Neural cell (in vitro differentiated cells): ENCODE data around the gene CSF2RB. TPM values are rescaled to one million over a fixed set of nuclear protein-coding genes. Genes with fewer than 3 reads are reported as not detected.

Experiments used
- H2AFZ ChIP-seq: fragments of 200-600, 300-800 bp; sonication (generic), shearing (Covaris generic); 2 replicates; pipeline ENCODE4 v1.6.0; 2014; ENCODE audit warnings: low read depth, mild to moderate bottlenecking, antibody characterized with exemption, low read length, moderate library complexity
- H3F3A ChIP-seq: fragments of 200-600 bp; shearing (Covaris generic); 2 replicates; pipeline ENCODE4 v1.6.1; 2016; ENCODE audit warnings: mild to moderate bottlenecking, moderate library complexity, mixed read lengths, antibody characterized with exemption, low read length; ENCODE audit not compliant: insufficient read depth, poor library complexity, severe bottlenecking
- H3K27ac ChIP-seq: fragments of 200-600, 300-800 bp; sonication (generic), shearing (Covaris generic); 2 replicates; pipeline ENCODE4 v1.5.1; 2014; ENCODE audit warnings: mild to moderate bottlenecking, low read length, moderate library complexity
- H3K27me3 ChIP-seq: fragments of 300-800, 200-600 bp; sonication (generic), shearing (Covaris generic); 2 replicates; pipeline ENCODE4 v1.6.0; 2014; ENCODE audit warnings: mild to moderate bottlenecking, low read depth, low read length, moderate library complexity; ENCODE audit not compliant: insufficient read depth
- H3K36me3 ChIP-seq: fragments of 300-800, 200-600 bp; sonication (generic), shearing (Covaris generic); 2 replicates; pipeline ENCODE4 v1.5.1; 2014; ENCODE audit warnings: mild to moderate bottlenecking, antibody characterized with exemption, low read length, moderate library complexity; ENCODE audit not compliant: insufficient read depth
- H3K4me2 ChIP-seq: fragments of 300-800, 200-600 bp; sonication (generic), shearing (Covaris generic); 2 replicates; pipeline ENCODE4 v1.6.0; 2014; ENCODE audit warnings: mild to moderate bottlenecking, low read length
- H3K4me3 ChIP-seq: fragments of 300-800, 200-600 bp; sonication (generic), shearing (Covaris generic); 2 replicates; pipeline ENCODE4 v1.5.1; 2014; ENCODE audit warnings: mild to moderate bottlenecking, low read length, moderate library complexity
- H3K79me2 ChIP-seq: fragments of 200-600 bp; shearing (Covaris generic); replicated peaks from 2 replicates; pipeline ENCODE4 v1.6.0; 2014; ENCODE audit warnings: mild to moderate bottlenecking, low read length, moderate library complexity; ENCODE audit not compliant: insufficient read depth
- H3K9ac ChIP-seq: fragments of 300-800, 200-600 bp; sonication (generic), shearing (Covaris generic); 2 replicates; pipeline ENCODE4 v1.6.1; 2016; ENCODE audit warnings: mild to moderate bottlenecking, low read length, mixed read lengths
- H3K9me2 ChIP-seq: fragments of 200-600 bp; shearing (Covaris generic); 2 replicates; pipeline ENCODE4 v1.6.1; 2016; ENCODE audit warnings: mild to moderate bottlenecking, low read length, mixed read lengths; ENCODE audit not compliant: insufficient read depth
- H3K9me3 ChIP-seq: fragments of 200-600, 300-800 bp; sonication (generic), shearing (Covaris generic); 2 replicates; pipeline ENCODE4 v1.6.1; 2016; ENCODE audit warnings: mild to moderate bottlenecking, mixed run types, low read length, moderate library complexity, mixed read lengths
- H4K20me1 ChIP-seq: fragments of 200-600 bp; shearing (Covaris generic); 2 replicates; pipeline ENCODE4 v1.6.1; 2016; ENCODE audit warnings: mild to moderate bottlenecking, mixed run types; ENCODE audit not compliant: insufficient read depth
- EP300 ChIP-seq: fragments of 450-650 bp; conservative IDR thresholded peaks from 2 replicates; pipeline ENCODE4 v1.6.1; 2014; ENCODE audit warnings: antibody characterized with exemption, mild to moderate bottlenecking, moderate library complexity; ENCODE audit not compliant: poor library complexity, severe bottlenecking
- EZH2 ChIP-seq: fragments of 200-600, 300-800 bp; shearing (Covaris generic), sonication (generic); IDR thresholded peaks from 2 replicates; pipeline ENCODE4 v1.6.1; 2014; ENCODE audit warnings: antibody characterized with exemption, low read length, borderline replicate concordance, mild to moderate bottlenecking; ENCODE audit not compliant: insufficient read depth, poor library complexity, severe bottlenecking
- MXI1 ChIP-seq: fragments of 450-650 bp; conservative IDR thresholded peaks from 2 replicates; pipeline ENCODE4 v1.6.1; 2014; ENCODE audit warnings: antibody characterized with exemption, mild to moderate bottlenecking; ENCODE audit not compliant: poor library complexity, severe bottlenecking
- POLR2AphosphoS5 ChIP-seq: IDR thresholded peaks from 2 replicates; pipeline ENCODE4 v1.6.1; 2012
- RAD21 ChIP-seq: fragments of 450-650 bp; conservative IDR thresholded peaks from 2 replicates; pipeline ENCODE4 v1.6.1; 2014; ENCODE audit warnings: antibody characterized with exemption, mild to moderate bottlenecking, moderate library complexity
- SMC3 ChIP-seq: fragments of 450-650 bp; conservative IDR thresholded peaks from 2 replicates; pipeline ENCODE4 v1.6.1; 2014; ENCODE audit warnings: antibody characterized with exemption, mild to moderate bottlenecking, moderate library complexity; ENCODE audit not compliant: poor library complexity
- TAF1 ChIP-seq: IDR thresholded peaks from 2 replicates; pipeline ENCODE4 v1.6.1; 2012; ENCODE audit warnings: low read depth
- polyA plus RNA-seq: library from polyadenylated mRNA; depleted of rRNA; stranded (reverse); fragments of >200 nt; gene quantifications from 2 replicates; pipeline ENCODE4 v1.2.3, GENCODE V29; 2014
- TF ChIP-seq, protein P1 (sequence below): IDR thresholded peaks from 2 replicates; pipeline ENCODE4 v1.6.1; 2012; ENCODE audit warnings: borderline replicate concordance
- TF ChIP-seq, protein P2 (sequence below): fragments of 450-650 bp; IDR thresholded peaks from 2 replicates; pipeline ENCODE4 v1.5.1; 2014; ENCODE audit warnings: antibody characterized with exemption, mild to moderate bottlenecking, moderate library complexity; ENCODE audit not compliant: poor library complexity, severe bottlenecking

CSF2RB gene
- polyA plus RNA-seq, 1 donor from 2014 or later, result not detected

DNA sequence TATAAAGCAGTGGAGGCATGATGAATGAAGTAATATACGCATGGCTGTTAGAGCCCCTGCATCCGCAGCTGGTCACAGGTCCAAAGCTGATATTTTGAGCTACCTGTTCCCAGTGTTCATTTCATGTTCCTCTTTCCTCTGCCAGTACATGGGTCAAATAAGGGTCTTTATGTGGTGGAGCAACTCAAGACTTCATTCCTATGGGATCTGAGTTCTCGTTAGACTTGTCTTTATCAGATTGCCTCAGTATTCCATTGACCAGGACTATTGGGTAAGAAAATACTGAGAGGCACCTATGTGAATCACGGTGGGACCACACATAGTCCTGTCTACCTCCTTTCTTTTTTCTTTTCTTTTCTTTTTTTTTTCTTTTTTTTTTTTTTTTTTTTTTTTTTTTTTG, 27.4 kb upstream of the CSF2RB start:
- Histone ChIP-seq H3K4me3 (no peak overlapping the region), H3K9me3 (no peaks in the 10 kb centered on the region), H3K4me2 (no peak overlapping the region), H4K20me1 (no peaks in the 10 kb centered on the region), H2AFZ (no peak overlapping the region), H3K27ac (no peak overlapping the region), H3K9me2 (no peaks in the 10 kb centered on the region), H3K79me2 (no peaks in the 10 kb centered on the region), H3F3A (no peaks in the 10 kb centered on the region), H3K9ac (no peak overlapping the region), H3K27me3 (no peaks in the 10 kb centered on the region), H3K36me3 (no peaks in the 10 kb centered on the region)
- TF ChIP-seq EP300 (no peak), POLR2AphosphoS5 (no peak), TAF1 (no peak), RAD21 (no peak), MXI1 (no peak), SMC3 (no peak), EZH2 (no peak)
- TF ChIP-seq, protein P1, sequence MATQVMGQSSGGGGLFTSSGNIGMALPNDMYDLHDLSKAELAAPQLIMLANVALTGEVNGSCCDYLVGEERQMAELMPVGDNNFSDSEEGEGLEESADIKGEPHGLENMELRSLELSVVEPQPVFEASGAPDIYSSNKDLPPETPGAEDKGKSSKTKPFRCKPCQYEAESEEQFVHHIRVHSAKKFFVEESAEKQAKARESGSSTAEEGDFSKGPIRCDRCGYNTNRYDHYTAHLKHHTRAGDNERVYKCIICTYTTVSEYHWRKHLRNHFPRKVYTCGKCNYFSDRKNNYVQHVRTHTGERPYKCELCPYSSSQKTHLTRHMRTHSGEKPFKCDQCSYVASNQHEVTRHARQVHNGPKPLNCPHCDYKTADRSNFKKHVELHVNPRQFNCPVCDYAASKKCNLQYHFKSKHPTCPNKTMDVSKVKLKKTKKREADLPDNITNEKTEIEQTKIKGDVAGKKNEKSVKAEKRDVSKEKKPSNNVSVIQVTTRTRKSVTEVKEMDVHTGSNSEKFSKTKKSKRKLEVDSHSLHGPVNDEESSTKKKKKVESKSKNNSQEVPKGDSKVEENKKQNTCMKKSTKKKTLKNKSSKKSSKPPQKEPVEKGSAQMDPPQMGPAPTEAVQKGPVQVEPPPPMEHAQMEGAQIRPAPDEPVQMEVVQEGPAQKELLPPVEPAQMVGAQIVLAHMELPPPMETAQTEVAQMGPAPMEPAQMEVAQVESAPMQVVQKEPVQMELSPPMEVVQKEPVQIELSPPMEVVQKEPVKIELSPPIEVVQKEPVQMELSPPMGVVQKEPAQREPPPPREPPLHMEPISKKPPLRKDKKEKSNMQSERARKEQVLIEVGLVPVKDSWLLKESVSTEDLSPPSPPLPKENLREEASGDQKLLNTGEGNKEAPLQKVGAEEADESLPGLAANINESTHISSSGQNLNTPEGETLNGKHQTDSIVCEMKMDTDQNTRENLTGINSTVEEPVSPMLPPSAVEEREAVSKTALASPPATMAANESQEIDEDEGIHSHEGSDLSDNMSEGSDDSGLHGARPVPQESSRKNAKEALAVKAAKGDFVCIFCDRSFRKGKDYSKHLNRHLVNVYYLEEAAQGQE, result no peak
- TF ChIP-seq, protein P2, sequence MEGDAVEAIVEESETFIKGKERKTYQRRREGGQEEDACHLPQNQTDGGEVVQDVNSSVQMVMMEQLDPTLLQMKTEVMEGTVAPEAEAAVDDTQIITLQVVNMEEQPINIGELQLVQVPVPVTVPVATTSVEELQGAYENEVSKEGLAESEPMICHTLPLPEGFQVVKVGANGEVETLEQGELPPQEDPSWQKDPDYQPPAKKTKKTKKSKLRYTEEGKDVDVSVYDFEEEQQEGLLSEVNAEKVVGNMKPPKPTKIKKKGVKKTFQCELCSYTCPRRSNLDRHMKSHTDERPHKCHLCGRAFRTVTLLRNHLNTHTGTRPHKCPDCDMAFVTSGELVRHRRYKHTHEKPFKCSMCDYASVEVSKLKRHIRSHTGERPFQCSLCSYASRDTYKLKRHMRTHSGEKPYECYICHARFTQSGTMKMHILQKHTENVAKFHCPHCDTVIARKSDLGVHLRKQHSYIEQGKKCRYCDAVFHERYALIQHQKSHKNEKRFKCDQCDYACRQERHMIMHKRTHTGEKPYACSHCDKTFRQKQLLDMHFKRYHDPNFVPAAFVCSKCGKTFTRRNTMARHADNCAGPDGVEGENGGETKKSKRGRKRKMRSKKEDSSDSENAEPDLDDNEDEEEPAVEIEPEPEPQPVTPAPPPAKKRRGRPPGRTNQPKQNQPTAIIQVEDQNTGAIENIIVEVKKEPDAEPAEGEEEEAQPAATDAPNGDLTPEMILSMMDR, result no peak

DNA sequence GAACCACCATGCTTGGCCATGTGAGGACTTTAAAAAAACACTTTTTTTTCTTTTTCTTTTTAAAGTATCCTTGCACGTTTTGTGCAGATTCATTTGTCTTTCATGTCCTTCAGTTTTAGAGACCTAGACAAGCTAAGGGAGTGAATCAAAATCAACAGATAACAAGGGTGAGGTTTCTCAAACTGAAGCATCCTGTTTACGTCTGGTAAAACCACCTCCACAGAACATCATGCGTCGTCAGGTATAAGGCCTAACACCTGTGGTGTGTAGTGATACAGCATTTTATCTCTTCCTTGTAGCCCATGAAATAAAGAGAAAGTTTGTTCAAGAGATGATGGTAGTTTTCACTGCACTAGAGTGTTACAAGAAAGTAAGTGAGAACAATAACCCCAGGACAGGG, 26.3 kb upstream of the CSF2RB start:
- H3K9me3 ChIP-seq, result no peaks in the 10 kb centered on the region
- no peak overlapping the region for H3K4me2 ChIP-seq
- no peak for TF ChIP-seq TAF1
- no peak for TF ChIP-seq EZH2
- no peak for TF ChIP-seq RAD21
- TF ChIP-seq, protein P2, result no peak
- no peak for TF ChIP-seq SMC3
- TF ChIP-seq, protein P1, result no peak
- no peak for TF ChIP-seq POLR2AphosphoS5
- TF ChIP-seq MXI1, result no peak
- no peak for TF ChIP-seq EP300
- no peaks in the 10 kb centered on the region for H3K9me2 ChIP-seq
- no peak overlapping the region for H3K9ac ChIP-seq
- H3K27ac ChIP-seq, result no peak overlapping the region
- no peaks in the 10 kb centered on the region for H3K27me3 ChIP-seq
- H3K36me3 ChIP-seq, result no peaks in the 10 kb centered on the region
- no peak overlapping the region for H2AFZ ChIP-seq
- H3F3A ChIP-seq, result no peaks in the 10 kb centered on the region
- H3K4me3 ChIP-seq, result no peak overlapping the region
- H4K20me1 ChIP-seq, result no peaks in the 10 kb centered on the region
- no peaks in the 10 kb centered on the region for H3K79me2 ChIP-seq
